ENCODE data around the gene DNAJC27. TPM values are rescaled to one million over a fixed set of nuclear protein-coding genes. Genes with fewer than 3 reads are reported as not detected.

Gene DNAJC27
- total RNA-seq, 1 experiment from 2014 or later: 5.4 TPM

- TF ChIP-seq MLX (CRISPR knock-in tag; IDR thresholded peaks at IDR 0.05) (no peak), NR3C1 (CRISPR knock-in tag; conservative IDR thresholded peaks at IDR 0.05; ENCODE audit: low read depth) (no peak), TEAD4 (CRISPR knock-in tag; IDR thresholded peaks at IDR 0.05) (no peak)
Measured at GRCh38 chr2:24981411-24982136, 9.8 kb upstream of the DNAJC27 start (continued).

GRCh38 chr2:24978661-24979060 is 6.9 kb upstream of the DNAJC27 start:
- peaks cover 7% of the 10 kb centered on the region for H3K9me3 Mint-ChIP-seq
- H3K4me3 Mint-ChIP-seq: no peak overlapping the region
- no peak overlapping the region for H3K27ac Mint-ChIP-seq
- POLR2A ChIA-PET: no interaction called here
- H3K27me3 Mint-ChIP-seq (ENCODE audit: low read depth): no peaks in the 10 kb centered on the region
- no peak for ATAC-seq
- H3K4me1 Mint-ChIP-seq: no peaks in the 10 kb centered on the region
- H3K36me3 Mint-ChIP-seq: no peaks in the 10 kb centered on the region
- DNase-seq (ENCODE audit: low spot score): no peak
- CTCF ChIA-PET: interaction anchor here (1.5 to 4.5 kb wide), 2 partner anchors 151 kb away, joined by 9 to 140 read pairs; no protein-coding TSS in a partner anchor
- TF ChIP-seq CDX4 (CRISPR knock-in tag; IDR thresholded peaks at IDR 0.05; ENCODE audit: borderline replicate concordance) (no peak), HMGXB4 (CRISPR knock-in tag; IDR thresholded peaks at IDR 0.05) (no peak), JUN (CRISPR knock-in tag; IDR thresholded peaks at IDR 0.05) (no peak), ATF2 (CRISPR knock-in tag; IDR thresholded peaks at IDR 0.05; ENCODE audit: borderline replicate concordance, low read depth) (no peak), ZNF232 (CRISPR knock-in tag; IDR thresholded peaks at IDR 0.05) (no peak), IRF2 (CRISPR knock-in tag; IDR thresholded peaks at IDR 0.05; ENCODE audit: borderline replicate concordance, low read depth) (no peak), NFYB (CRISPR knock-in tag; conservative IDR thresholded peaks at IDR 0.05; ENCODE audit: low read depth) (no peak), MYBL2 (CRISPR knock-in tag; IDR thresholded peaks at IDR 0.05) (no peak), GTF2I (CRISPR knock-in tag; conservative IDR thresholded peaks at IDR 0.05) (no peak)

GRCh38 chr2:24977631-24978030 is 5.9 kb upstream of the DNAJC27 start:
- peaks cover 7% of the 10 kb centered on the region for H3K9me3 Mint-ChIP-seq
- TF ChIP-seq SMAD4 (CRISPR knock-in tag; IDR thresholded peaks at IDR 0.05) (no peak), ZBTB43 (CRISPR knock-in tag; IDR thresholded peaks at IDR 0.05) (no peak), ETV6 (CRISPR knock-in tag; IDR thresholded peaks at IDR 0.05) (no peak), ELF4 (CRISPR knock-in tag; IDR thresholded peaks at IDR 0.05; ENCODE audit: low read depth) (no peak), E2F4 (CRISPR knock-in tag; IDR thresholded peaks at IDR 0.05; ENCODE audit: borderline replicate concordance, low read depth) (no peak), ZBTB21 (CRISPR knock-in tag; IDR thresholded peaks at IDR 0.05; ENCODE audit: borderline replicate concordance) (no peak), SP1 (CRISPR knock-in tag; conservative IDR thresholded peaks at IDR 0.05) (no peak), TCF7 (CRISPR knock-in tag; IDR thresholded peaks at IDR 0.05; ENCODE audit: low read depth) (no peak), RELA (CRISPR knock-in tag; IDR thresholded peaks at IDR 0.05; ENCODE audit: borderline replicate concordance) (no peak), ATF2 (CRISPR knock-in tag; IDR thresholded peaks at IDR 0.05; ENCODE audit: borderline replicate concordance, low read depth) (no peak), ZSCAN18 (CRISPR knock-in tag; IDR thresholded peaks at IDR 0.05) (no peak)
- no peaks in the 10 kb centered on the region for H3K36me3 Mint-ChIP-seq
- H3K27me3 Mint-ChIP-seq (ENCODE audit: low read depth): no peaks in the 10 kb centered on the region
- no peak overlapping the region for H3K4me3 Mint-ChIP-seq
- no peak overlapping the region for H3K27ac Mint-ChIP-seq
- ChIA-PET CTCF (interaction anchor here (0.6 to 4.5 kb wide), 2 partner anchors 15 to 152 kb away, joined by 4 to 140 read pairs; no protein-coding TSS in a partner anchor), POLR2A (no interaction called here)
- peaks cover 2% of the 10 kb centered on the region; the same call in 1 of the 2 replicates for H3K4me1 Mint-ChIP-seq
- DNase-seq (ENCODE audit: low spot score): no peak
- ATAC-seq: no peak

All from WTC11 (cell line).